Measurements from ENCODE around the gene FADS2. TPM values are rescaled to one million over a fixed set of nuclear protein-coding genes. Genes with fewer than 3 reads are reported as not detected.

FADS2 gene
- total RNA-seq, 1 experiment from 2014 or later, result 17.1 TPM

DNA sequence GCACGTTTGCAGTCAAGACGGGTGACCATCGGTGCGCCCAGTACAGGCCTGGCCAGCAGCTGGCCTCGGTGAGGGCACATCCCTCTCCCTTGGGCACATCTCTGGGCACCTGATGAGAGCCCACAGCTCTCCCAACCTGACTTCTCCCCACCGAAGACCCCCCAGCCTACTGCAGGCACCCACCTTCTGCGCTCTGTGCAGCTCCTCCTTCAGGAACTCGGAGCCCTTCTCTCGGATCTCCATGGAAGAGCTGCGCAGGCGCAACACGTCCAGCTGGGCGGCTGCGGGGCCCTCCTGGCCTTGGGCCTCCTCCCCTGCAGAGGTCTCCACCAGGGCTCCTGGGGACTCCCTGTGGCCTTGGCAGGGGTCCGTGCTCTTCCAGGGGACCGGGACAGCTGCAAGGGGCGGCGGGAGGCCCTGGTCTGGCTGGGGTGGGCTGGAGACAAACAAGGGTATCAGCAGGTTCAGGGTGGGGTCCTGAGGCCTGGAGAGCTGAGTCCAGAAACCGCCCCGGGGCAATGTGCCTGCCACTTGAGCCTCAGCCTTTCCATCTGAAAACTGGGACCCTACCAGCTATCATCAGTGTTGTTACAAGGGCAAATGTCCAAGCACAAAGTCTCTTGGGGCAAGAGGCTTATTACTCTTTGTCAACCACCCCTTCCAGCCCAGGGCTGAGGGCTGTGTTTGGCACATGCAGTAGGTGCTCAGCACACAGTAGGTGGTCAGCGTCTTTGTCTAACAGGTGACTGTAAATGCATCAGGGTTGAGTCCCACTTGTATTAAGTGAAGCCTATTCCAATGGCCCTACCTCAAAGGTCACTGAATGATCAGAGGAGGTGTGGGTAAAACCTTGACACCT is 80.0 kb downstream of the FADS2 start:
- ChIA-PET CTCF (interaction anchor here (3.2 kb wide), 1 partner anchor 10 kb away, joined by 21 read pairs; no protein-coding TSS in a partner anchor), POLR2A (no interaction called here), RAD21 (ENCODE audit: low non-redundant PET in 1 of 2, low total read pairs in 2 of 2, uncharacterized antibody in 2 of 2, unreplicated experiment in 2 of 2) (interaction anchor here in 1 of 2 experiments (0.6 kb wide), 1 partner anchor 42 kb away, joined by 13 read pairs; no protein-coding TSS in a partner anchor)
- Histone ChIP-seq H3K9ac (ENCODE audit: low read length) (no peak overlapping the region), H2AFZ (ENCODE audit: low read depth, low read length, poor library complexity, severe bottlenecking) (no peak overlapping the region), H3K9me3 (ENCODE audit: control insufficient read depth in 1 of 2, insufficient read depth in 1 of 2, low read depth in 1 of 2, low read length in 2 of 2) (no peaks in the 10 kb centered on the region), H3K4me3 (replicated peaks in 1 of 2; ENCODE audit: low read depth in 1 of 2, low read length in 2 of 2) (no peak overlapping the region), H4K20me1 (ENCODE audit: insufficient read depth) (no peaks in the 10 kb centered on the region), H3K27me3 (ENCODE audit: insufficient read depth, low read length) (no peaks in the 10 kb centered on the region), H3K36me3 (ENCODE audit: control insufficient read depth in 1 of 2, insufficient read depth in 2 of 2, low read length in 2 of 2) (no peaks in the 10 kb centered on the region), H3K4me2 (ENCODE audit: low read length) (no peak overlapping the region), H3K27ac (ENCODE audit: low read depth, low read length) (no peak overlapping the region), H3K79me2 (ENCODE audit: insufficient read depth, low read length) (no peaks in the 10 kb centered on the region), H3K4me1 (ENCODE audit: control insufficient read depth in 1 of 2, insufficient read depth in 2 of 2, low read length in 2 of 2) (no peaks in the 10 kb centered on the region), H3K9me2 (ENCODE audit: insufficient read depth) (no peaks in the 10 kb centered on the region)
- no TSS peak for BruUV-seq (replicated peaks)
- no peak for ATAC-seq
- intact Hi-C loops (cut with micrococcal nuclease), result no loop called here
- TF ChIP-seq, protein P1, sequence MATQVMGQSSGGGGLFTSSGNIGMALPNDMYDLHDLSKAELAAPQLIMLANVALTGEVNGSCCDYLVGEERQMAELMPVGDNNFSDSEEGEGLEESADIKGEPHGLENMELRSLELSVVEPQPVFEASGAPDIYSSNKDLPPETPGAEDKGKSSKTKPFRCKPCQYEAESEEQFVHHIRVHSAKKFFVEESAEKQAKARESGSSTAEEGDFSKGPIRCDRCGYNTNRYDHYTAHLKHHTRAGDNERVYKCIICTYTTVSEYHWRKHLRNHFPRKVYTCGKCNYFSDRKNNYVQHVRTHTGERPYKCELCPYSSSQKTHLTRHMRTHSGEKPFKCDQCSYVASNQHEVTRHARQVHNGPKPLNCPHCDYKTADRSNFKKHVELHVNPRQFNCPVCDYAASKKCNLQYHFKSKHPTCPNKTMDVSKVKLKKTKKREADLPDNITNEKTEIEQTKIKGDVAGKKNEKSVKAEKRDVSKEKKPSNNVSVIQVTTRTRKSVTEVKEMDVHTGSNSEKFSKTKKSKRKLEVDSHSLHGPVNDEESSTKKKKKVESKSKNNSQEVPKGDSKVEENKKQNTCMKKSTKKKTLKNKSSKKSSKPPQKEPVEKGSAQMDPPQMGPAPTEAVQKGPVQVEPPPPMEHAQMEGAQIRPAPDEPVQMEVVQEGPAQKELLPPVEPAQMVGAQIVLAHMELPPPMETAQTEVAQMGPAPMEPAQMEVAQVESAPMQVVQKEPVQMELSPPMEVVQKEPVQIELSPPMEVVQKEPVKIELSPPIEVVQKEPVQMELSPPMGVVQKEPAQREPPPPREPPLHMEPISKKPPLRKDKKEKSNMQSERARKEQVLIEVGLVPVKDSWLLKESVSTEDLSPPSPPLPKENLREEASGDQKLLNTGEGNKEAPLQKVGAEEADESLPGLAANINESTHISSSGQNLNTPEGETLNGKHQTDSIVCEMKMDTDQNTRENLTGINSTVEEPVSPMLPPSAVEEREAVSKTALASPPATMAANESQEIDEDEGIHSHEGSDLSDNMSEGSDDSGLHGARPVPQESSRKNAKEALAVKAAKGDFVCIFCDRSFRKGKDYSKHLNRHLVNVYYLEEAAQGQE (IDR thresholded peaks at IDR 0.05; ENCODE audit: low read depth), result no peak
- TF ChIP-seq, protein P2, sequence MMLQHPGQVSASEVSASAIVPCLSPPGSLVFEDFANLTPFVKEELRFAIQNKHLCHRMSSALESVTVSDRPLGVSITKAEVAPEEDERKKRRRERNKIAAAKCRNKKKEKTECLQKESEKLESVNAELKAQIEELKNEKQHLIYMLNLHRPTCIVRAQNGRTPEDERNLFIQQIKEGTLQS (IDR thresholded peaks at IDR 0.05), result no peak
- no peak for TF ChIP-seq POLR2A (IDR thresholded peaks at IDR 0.05; ENCODE audit: borderline replicate concordance, extremely low read depth, insufficient read depth, insufficient read length)
- TF ChIP-seq CBX3 (IDR thresholded peaks at IDR 0.05; ENCODE audit: low read depth), result no peak
- TF ChIP-seq SP1 (IDR thresholded peaks at IDR 0.05; ENCODE audit: low read depth), result no peak
- no peak for TF ChIP-seq EZH2phosphoT487 (IDR thresholded peaks at IDR 0.05; ENCODE audit: borderline replicate concordance)
- TF ChIP-seq SRF (IDR thresholded peaks at IDR 0.05; ENCODE audit: low read depth), result no peak
- TF ChIP-seq RAD21 (IDR thresholded peaks at IDR 0.05; ENCODE audit: low read depth), result no peak
- TF ChIP-seq YY1 (IDR thresholded peaks at IDR 0.05; ENCODE audit: extremely low read depth, insufficient replicate concordance, low read depth, low read length), result no peak
- TF ChIP-seq ZNF274 (IDR thresholded peaks at IDR 0.05; ENCODE audit: low read depth, low read length), result no peak
- TF ChIP-seq, protein P3, sequence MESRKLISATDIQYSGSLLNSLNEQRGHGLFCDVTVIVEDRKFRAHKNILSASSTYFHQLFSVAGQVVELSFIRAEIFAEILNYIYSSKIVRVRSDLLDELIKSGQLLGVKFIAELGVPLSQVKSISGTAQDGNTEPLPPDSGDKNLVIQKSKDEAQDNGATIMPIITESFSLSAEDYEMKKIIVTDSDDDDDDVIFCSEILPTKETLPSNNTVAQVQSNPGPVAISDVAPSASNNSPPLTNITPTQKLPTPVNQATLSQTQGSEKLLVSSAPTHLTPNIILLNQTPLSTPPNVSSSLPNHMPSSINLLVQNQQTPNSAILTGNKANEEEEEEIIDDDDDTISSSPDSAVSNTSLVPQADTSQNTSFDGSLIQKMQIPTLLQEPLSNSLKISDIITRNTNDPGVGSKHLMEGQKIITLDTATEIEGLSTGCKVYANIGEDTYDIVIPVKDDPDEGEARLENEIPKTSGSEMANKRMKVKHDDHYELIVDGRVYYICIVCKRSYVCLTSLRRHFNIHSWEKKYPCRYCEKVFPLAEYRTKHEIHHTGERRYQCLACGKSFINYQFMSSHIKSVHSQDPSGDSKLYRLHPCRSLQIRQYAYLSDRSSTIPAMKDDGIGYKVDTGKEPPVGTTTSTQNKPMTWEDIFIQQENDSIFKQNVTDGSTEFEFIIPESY (IDR thresholded peaks at IDR 0.05; ENCODE audit: extremely low read depth, insufficient replicate concordance, low read length), result no peak
- TF ChIP-seq, protein P4, sequence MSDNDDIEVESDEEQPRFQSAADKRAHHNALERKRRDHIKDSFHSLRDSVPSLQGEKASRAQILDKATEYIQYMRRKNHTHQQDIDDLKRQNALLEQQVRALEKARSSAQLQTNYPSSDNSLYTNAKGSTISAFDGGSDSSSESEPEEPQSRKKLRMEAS (IDR thresholded peaks at IDR 0.05), result no peak
- TF ChIP-seq EZH2 (IDR thresholded peaks at IDR 0.05), result no peak
- no peak for TF ChIP-seq EGR1 (IDR thresholded peaks at IDR 0.05; ENCODE audit: low read depth)
- no peak for TF ChIP-seq SIN3A (IDR thresholded peaks at IDR 0.05; ENCODE audit: low read depth)
- TF ChIP-seq ZFX (IDR thresholded peaks at IDR 0.05), result no peak
- TF ChIP-seq, protein P5, sequence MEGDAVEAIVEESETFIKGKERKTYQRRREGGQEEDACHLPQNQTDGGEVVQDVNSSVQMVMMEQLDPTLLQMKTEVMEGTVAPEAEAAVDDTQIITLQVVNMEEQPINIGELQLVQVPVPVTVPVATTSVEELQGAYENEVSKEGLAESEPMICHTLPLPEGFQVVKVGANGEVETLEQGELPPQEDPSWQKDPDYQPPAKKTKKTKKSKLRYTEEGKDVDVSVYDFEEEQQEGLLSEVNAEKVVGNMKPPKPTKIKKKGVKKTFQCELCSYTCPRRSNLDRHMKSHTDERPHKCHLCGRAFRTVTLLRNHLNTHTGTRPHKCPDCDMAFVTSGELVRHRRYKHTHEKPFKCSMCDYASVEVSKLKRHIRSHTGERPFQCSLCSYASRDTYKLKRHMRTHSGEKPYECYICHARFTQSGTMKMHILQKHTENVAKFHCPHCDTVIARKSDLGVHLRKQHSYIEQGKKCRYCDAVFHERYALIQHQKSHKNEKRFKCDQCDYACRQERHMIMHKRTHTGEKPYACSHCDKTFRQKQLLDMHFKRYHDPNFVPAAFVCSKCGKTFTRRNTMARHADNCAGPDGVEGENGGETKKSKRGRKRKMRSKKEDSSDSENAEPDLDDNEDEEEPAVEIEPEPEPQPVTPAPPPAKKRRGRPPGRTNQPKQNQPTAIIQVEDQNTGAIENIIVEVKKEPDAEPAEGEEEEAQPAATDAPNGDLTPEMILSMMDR (IDR thresholded peaks at IDR 0.05 in 2 of 3, conservative IDR thresholded peaks at IDR 0.05 in 1 of 3; ENCODE audit: borderline replicate concordance in 1 of 3, insufficient read depth in 1 of 3, low read depth in 2 of 3, low read length in 2 of 3), result no peak
- TF ChIP-seq ELF1 (IDR thresholded peaks at IDR 0.05; ENCODE audit: borderline replicate concordance, low read depth), result no peak
- no peak for TF ChIP-seq FOSL1 (IDR thresholded peaks at IDR 0.05; ENCODE audit: low read depth)
- no peak for DNase-seq (ENCODE audit: low read depth, low spot score)

Data from HCT116 (cell line).